K562 (cell line): ENCODE measurements around the gene C10orf71. TPM values are rescaled to one million over a fixed set of nuclear protein-coding genes. Genes with fewer than 3 reads are reported as not detected.
A peak's percentile ranks its signal among the peaks of the same experiment; 100 is the strongest.

Experiments used
- BACH1 ChIP-seq: fragments of 200-800 bp; sonication (Bioruptor generic); IDR thresholded peaks from 2 replicates; pipeline ENCODE4 v1.6.1; 2016; ENCODE audit warnings: missing genetic modification characterization, missing compliant biosample characterization
- BRD9 ChIP-seq: fragments of 450-650 bp; IDR thresholded peaks from 2 replicates; pipeline ENCODE4 v1.6.1; 2018; ENCODE audit warnings: low read depth; ENCODE audit not compliant: partially characterized antibody
- HMGN3 ChIP-seq: IDR thresholded peaks from 2 replicates; pipeline ENCODE4 v1.6.1; 2011; ENCODE audit warnings: borderline replicate concordance, low read depth, mild to moderate bottlenecking, mixed read lengths, low read length; ENCODE audit not compliant: insufficient read length; ENCODE audit errors: extremely low read depth
- POU5F1 ChIP-seq: fragments of 150-350 bp; IDR thresholded peaks from 2 replicates; pipeline ENCODE4 v1.6.1; 2014; ENCODE audit warnings: borderline replicate concordance, low read length, low read depth, mild to moderate bottlenecking; ENCODE audit not compliant: partially characterized antibody
- PTTG1 ChIP-seq: fragments of 450-650 bp; IDR thresholded peaks from 2 replicates; pipeline ENCODE4 v1.6.1; 2016; ENCODE audit warnings: low read depth, mild to moderate bottlenecking, missing genetic modification characterization, missing compliant biosample characterization
- SMAD3 ChIP-seq: fragments of 450-650 bp; formaldehyde crosslinking; conservative IDR thresholded peaks from 2 replicates; pipeline ENCODE4 v1.4.0; 2020; ENCODE audit warnings: mild to moderate bottlenecking
- STAT5B ChIP-seq: fragments of 250-450 bp; sonication (Bioruptor Pico); IDR thresholded peaks from 2 replicates; pipeline ENCODE4 v1.8.0; 2021; ENCODE audit warnings: mild to moderate bottlenecking, inconsistent platforms
- ZBTB8A ChIP-seq: fragments of 450-650 bp; IDR thresholded peaks from 2 replicates; pipeline ENCODE4 v1.6.1; 2018; ENCODE audit warnings: mild to moderate bottlenecking, moderate library complexity; ENCODE audit not compliant: partially characterized antibody
- ZNF124 ChIP-seq: sonication (generic); formaldehyde crosslinking; IDR thresholded peaks from 2 replicates; pipeline ENCODE4 v1.8.1; 2022; ENCODE audit warnings: missing genetic modification reagents
- ZNF766 ChIP-seq: fragments of 200-800 bp; sonication (Bioruptor generic); conservative IDR thresholded peaks from 2 replicates; pipeline ENCODE4 v1.6.1; 2016; ENCODE audit warnings: missing genetic modification characterization, missing compliant biosample characterization
- polyA plus RNA-seq, 8 experiments: library from polyadenylated mRNA; depleted of rRNA in 4 of 8; stranded (reverse) in 5 of 8; unstranded in 3 of 8; fragments of >200 nt; fragmentation: Nextera tagmentation in 2 of 8; fragmentation: Illumina TruSeq in 1 of 8; extraction: Ambion mirVana in 2 of 8; extraction: Trizol in 1 of 8; gene quantifications; 2 replicates each; pipeline versions ENCODE4 v1.2.1 to v1.2.3, GENCODE V29; 2011 to 2014; ENCODE audit warnings: inconsistent platforms in 1 of 8, missing spikeins in 1 of 8
- total RNA-seq, 7 experiments: library from RNA; depleted of rRNA in 6 of 7; stranded (reverse); fragments of >200 nt in 6 of 7; fragmentation: Illumina TruSeq in 2 of 7; extraction: Trizol in 2 of 7; gene quantifications; 2 replicates each; pipeline versions ENCODE4 v1.2.1 to v1.2.3, GENCODE V29; 2011 to 2021; ENCODE audit warnings: low replicate concordance in 1 of 7
- TF ChIP-seq, protein P1 (sequence below): fragments of 150-350 bp; IDR thresholded peaks from 2 replicates; pipeline ENCODE4 v1.6.1; 2014; ENCODE audit warnings: low read depth, mild to moderate bottlenecking, low read length, borderline replicate concordance
- TF ChIP-seq, protein P2 (sequence below): fragments of 450-650 bp; IDR thresholded peaks from 2 replicates; pipeline ENCODE4 v1.7.1; 2018; ENCODE audit warnings: mild to moderate bottlenecking, low read depth; ENCODE audit not compliant: partially characterized antibody
- TF ChIP-seq, protein P3 (sequence below): IDR thresholded peaks from 2 replicates; pipeline ENCODE4 v1.6.1; 2011; ENCODE audit not compliant: insufficient read length; ENCODE audit errors: extremely low read depth
- TF ChIP-seq, protein P4 (sequence below): fragments of 450-650 bp; IDR thresholded peaks from 2 replicates; pipeline ENCODE4 v1.6.1; 2017; ENCODE audit warnings: antibody characterized with exemption
- TF ChIP-seq, protein P5 (sequence below): fragments of 450-650 bp; IDR thresholded peaks from 2 replicates; pipeline ENCODE4 v1.6.1; 2016; ENCODE audit warnings: missing biosample characterization, missing genetic modification characterization
- TF ChIP-seq, protein P6 (sequence below): fragments of 450-650 bp; IDR thresholded peaks from 2 replicates; pipeline ENCODE4 v1.7.0; 2016; ENCODE audit warnings: borderline replicate concordance

Gene C10orf71
- total and polyA plus RNA-seq, 9 of the 15 experiments (the other 6 are each of a cell fraction or from before 2014, with no cell fraction given), result 0.06 to 4.5 (median 1.3) TPM

DNA sequence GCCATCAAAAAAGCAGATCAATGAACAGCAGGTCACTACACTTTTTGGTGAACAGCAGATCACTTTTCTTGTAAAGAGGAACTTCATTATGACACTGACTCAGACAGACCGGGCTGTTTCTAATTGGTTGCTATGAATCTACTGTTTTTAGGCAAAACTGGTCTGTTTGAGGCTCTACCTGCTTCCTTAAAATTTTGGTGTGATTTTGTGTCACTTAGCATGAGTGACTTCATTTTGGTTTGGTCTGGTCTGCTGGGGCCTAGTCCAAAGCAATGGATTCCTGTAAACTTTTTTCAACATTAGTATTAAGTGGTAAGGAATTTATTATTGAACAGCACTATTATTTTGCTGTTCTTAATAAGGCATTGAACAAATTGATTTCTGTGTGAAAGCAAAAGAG lies 41.8 kb upstream of the C10orf71 start (continued):
- TF ChIP-seq, protein P1, sequence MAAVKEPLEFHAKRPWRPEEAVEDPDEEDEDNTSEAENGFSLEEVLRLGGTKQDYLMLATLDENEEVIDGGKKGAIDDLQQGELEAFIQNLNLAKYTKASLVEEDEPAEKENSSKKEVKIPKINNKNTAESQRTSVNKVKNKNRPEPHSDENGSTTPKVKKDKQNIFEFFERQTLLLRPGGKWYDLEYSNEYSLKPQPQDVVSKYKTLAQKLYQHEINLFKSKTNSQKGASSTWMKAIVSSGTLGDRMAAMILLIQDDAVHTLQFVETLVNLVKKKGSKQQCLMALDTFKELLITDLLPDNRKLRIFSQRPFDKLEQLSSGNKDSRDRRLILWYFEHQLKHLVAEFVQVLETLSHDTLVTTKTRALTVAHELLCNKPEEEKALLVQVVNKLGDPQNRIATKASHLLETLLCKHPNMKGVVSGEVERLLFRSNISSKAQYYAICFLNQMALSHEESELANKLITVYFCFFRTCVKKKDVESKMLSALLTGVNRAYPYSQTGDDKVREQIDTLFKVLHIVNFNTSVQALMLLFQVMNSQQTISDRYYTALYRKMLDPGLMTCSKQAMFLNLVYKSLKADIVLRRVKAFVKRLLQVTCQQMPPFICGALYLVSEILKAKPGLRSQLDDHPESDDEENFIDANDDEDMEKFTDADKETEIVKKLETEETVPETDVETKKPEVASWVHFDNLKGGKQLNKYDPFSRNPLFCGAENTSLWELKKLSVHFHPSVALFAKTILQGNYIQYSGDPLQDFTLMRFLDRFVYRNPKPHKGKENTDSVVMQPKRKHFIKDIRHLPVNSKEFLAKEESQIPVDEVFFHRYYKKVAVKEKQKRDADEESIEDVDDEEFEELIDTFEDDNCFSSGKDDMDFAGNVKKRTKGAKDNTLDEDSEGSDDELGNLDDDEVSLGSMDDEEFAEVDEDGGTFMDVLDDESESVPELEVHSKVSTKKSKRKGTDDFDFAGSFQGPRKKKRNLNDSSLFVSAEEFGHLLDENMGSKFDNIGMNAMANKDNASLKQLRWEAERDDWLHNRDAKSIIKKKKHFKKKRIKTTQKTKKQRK, result no peak
- TF ChIP-seq SMAD3 (peak; percentile 75; the same call in 1 of the 2 replicates), ZNF766 (CRISPR knock-in tag) (peak; percentile 88), POU5F1 (no peak), BRD9 (no peak), ZBTB8A (no peak), ZNF124 (no peak), STAT5B (no peak), PTTG1 (tag) (peak; percentile 89), HMGN3 (no peak), BACH1 (tag) (peak; percentile 73)
- TF ChIP-seq, protein P2, sequence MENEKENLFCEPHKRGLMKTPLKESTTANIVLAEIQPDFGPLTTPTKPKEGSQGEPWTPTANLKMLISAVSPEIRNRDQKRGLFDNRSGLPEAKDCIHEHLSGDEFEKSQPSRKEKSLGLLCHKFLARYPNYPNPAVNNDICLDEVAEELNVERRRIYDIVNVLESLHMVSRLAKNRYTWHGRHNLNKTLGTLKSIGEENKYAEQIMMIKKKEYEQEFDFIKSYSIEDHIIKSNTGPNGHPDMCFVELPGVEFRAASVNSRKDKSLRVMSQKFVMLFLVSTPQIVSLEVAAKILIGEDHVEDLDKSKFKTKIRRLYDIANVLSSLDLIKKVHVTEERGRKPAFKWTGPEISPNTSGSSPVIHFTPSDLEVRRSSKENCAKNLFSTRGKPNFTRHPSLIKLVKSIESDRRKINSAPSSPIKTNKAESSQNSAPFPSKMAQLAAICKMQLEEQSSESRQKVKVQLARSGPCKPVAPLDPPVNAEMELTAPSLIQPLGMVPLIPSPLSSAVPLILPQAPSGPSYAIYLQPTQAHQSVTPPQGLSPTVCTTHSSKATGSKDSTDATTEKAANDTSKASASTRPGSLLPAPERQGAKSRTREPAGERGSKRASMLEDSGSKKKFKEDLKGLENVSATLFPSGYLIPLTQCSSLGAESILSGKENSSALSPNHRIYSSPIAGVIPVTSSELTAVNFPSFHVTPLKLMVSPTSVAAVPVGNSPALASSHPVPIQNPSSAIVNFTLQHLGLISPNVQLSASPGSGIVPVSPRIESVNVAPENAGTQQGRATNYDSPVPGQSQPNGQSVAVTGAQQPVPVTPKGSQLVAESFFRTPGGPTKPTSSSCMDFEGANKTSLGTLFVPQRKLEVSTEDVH, result no peak
- TF ChIP-seq, protein P3, sequence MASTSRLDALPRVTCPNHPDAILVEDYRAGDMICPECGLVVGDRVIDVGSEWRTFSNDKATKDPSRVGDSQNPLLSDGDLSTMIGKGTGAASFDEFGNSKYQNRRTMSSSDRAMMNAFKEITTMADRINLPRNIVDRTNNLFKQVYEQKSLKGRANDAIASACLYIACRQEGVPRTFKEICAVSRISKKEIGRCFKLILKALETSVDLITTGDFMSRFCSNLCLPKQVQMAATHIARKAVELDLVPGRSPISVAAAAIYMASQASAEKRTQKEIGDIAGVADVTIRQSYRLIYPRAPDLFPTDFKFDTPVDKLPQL, result no peak
- TF ChIP-seq, protein P4, sequence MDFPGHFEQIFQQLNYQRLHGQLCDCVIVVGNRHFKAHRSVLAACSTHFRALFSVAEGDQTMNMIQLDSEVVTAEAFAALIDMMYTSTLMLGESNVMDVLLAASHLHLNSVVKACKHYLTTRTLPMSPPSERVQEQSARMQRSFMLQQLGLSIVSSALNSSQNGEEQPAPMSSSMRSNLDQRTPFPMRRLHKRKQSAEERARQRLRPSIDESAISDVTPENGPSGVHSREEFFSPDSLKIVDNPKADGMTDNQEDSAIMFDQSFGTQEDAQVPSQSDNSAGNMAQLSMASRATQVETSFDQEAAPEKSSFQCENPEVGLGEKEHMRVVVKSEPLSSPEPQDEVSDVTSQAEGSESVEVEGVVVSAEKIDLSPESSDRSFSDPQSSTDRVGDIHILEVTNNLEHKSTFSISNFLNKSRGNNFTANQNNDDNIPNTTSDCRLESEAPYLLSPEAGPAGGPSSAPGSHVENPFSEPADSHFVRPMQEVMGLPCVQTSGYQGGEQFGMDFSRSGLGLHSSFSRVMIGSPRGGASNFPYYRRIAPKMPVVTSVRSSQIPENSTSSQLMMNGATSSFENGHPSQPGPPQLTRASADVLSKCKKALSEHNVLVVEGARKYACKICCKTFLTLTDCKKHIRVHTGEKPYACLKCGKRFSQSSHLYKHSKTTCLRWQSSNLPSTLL, result no peak
- TF ChIP-seq, protein P5, sequence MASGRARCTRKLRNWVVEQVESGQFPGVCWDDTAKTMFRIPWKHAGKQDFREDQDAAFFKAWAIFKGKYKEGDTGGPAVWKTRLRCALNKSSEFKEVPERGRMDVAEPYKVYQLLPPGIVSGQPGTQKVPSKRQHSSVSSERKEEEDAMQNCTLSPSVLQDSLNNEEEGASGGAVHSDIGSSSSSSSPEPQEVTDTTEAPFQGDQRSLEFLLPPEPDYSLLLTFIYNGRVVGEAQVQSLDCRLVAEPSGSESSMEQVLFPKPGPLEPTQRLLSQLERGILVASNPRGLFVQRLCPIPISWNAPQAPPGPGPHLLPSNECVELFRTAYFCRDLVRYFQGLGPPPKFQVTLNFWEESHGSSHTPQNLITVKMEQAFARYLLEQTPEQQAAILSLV, result peak; percentile 58; the same call in 1 of the 2 replicates
- TF ChIP-seq, protein P6, sequence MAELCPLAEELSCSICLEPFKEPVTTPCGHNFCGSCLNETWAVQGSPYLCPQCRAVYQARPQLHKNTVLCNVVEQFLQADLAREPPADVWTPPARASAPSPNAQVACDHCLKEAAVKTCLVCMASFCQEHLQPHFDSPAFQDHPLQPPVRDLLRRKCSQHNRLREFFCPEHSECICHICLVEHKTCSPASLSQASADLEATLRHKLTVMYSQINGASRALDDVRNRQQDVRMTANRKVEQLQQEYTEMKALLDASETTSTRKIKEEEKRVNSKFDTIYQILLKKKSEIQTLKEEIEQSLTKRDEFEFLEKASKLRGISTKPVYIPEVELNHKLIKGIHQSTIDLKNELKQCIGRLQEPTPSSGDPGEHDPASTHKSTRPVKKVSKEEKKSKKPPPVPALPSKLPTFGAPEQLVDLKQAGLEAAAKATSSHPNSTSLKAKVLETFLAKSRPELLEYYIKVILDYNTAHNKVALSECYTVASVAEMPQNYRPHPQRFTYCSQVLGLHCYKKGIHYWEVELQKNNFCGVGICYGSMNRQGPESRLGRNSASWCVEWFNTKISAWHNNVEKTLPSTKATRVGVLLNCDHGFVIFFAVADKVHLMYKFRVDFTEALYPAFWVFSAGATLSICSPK, result no peak
